Ascending aorta (tissue), 2 donors: ENCODE measurements around the gene DISP3. TPM values are rescaled to one million over a fixed set of nuclear protein-coding genes. Genes with fewer than 3 reads are reported as not detected.

Experiments used
- DNase-seq, 2 donors: peaks; one replicate each; pipeline ENCODE4 v3.0.0-alpha.2; 2019; ENCODE audit warnings: low spot score in 2 of 2
- H3K27ac ChIP-seq, 2 donors: fragments of 200-600 bp; sonication (generic); one replicate each; pipeline ENCODE4 v1.5.1; 2016 to 2017; ENCODE audit warnings: mild to moderate bottlenecking in 1 of 2
- H3K27me3 ChIP-seq: fragments of 200-600 bp; sonication (generic); one replicate; pipeline ENCODE4 v1.5.1; 2017
- H3K36me3 ChIP-seq, 2 donors: fragments of 200-600 bp; sonication (generic); one replicate each; pipeline ENCODE4 v1.5.1; 2016
- H3K4me1 ChIP-seq, 2 donors: fragments of 200-600 bp; sonication (generic); one replicate each; pipeline ENCODE4 v1.5.1; 2016 to 2017; ENCODE audit warnings: mild to moderate bottlenecking in 1 of 2
- H3K4me3 ChIP-seq, 2 donors: fragments of 200-600 bp; sonication (generic); one replicate each; pipeline ENCODE4 v1.5.1; 2016 to 2017; ENCODE audit warnings: mild to moderate bottlenecking in 1 of 2
- H3K9me3 ChIP-seq, 2 donors: fragments of 200-600 bp; sonication (generic); one replicate each; pipeline ENCODE4 v1.5.1; 2016
- intact Hi-C: fragments of 100-400 bp; cut with DNase I; formaldehyde crosslinking; loops from one replicate; pipeline ENCODE4 v1.15.1; 2023
- total RNA-seq: library from RNA; depleted of rRNA; stranded (reverse); fragments of >200 nt; gene quantifications from one replicate; pipeline ENCODE4 v1.1.0, GENCODE V29; 2016
- TF ChIP-seq, protein P1 (sequence below), 3 experiments: fragments of 200-600 bp in 2 of 3; fragments of 450-650 bp in 1 of 3; sonication (generic) in 2 of 3; IDR thresholded peaks; one replicate each; pipeline ENCODE4 v1.5.1; 2016 to 2019; ENCODE audit warnings: antibody characterized with exemption in 3 of 3, mild to moderate bottlenecking in 1 of 3, moderate library complexity in 1 of 3

DISP3 gene
- total RNA-seq, 1 donor from 2014 or later: not detected

DNA sequence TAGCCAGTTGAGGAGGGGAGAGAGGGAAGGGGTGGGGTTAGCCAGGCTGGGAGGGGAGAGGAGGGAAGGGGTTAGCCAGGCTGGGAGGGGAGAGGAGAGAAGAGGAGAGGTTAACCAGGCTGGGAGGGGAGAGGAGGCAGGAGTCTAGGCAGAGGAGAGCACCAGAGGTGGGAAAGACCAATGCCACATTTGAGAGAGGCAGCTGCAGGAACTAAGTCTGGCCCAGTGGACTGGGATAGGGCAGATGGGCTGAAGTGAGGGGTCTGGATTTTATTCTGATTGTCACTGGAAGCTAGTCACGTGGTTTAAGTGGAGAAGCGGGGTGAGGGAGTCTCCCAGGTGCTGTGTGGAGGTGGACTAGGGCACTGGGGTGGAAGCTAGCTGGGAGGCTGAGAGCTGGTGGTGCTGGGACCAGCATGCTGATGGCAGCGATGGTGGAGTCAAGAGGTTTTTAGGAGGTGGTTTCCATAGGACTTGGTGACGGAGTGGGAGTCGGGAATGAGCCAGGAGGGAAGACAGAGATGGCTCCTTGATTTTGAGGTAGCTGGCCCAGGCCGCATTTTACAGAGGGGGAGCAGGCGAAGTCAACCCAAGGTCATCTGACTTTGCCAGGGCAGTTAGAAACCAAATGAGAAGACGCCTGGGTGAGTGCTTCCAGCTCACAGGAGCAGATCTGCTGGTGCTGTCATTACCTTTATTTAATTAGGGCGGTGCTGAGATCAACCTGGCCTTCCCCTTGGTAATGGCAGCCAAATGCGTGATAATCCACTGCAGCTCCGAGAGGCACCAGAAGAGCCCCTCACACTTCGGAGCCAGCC, 42.8 kb downstream of the DISP3 start:
- H3K9me3 ChIP-seq: no peaks in the 10 kb centered on the region
- no peaks in the 10 kb centered on the region for H3K4me1 ChIP-seq
- H3K36me3 ChIP-seq: no peaks in the 10 kb centered on the region
- no peak overlapping the region for H3K27ac ChIP-seq
- DNase-seq: peak in 1 of 2 donors; percentile 19
- TF ChIP-seq, protein P1, sequence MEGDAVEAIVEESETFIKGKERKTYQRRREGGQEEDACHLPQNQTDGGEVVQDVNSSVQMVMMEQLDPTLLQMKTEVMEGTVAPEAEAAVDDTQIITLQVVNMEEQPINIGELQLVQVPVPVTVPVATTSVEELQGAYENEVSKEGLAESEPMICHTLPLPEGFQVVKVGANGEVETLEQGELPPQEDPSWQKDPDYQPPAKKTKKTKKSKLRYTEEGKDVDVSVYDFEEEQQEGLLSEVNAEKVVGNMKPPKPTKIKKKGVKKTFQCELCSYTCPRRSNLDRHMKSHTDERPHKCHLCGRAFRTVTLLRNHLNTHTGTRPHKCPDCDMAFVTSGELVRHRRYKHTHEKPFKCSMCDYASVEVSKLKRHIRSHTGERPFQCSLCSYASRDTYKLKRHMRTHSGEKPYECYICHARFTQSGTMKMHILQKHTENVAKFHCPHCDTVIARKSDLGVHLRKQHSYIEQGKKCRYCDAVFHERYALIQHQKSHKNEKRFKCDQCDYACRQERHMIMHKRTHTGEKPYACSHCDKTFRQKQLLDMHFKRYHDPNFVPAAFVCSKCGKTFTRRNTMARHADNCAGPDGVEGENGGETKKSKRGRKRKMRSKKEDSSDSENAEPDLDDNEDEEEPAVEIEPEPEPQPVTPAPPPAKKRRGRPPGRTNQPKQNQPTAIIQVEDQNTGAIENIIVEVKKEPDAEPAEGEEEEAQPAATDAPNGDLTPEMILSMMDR (IDR thresholded peaks at IDR 0.05): no peak
- no peaks in the 10 kb centered on the region for H3K27me3 ChIP-seq
- no peak overlapping the region for H3K4me3 ChIP-seq
- intact Hi-C loops: no loop called here

DNA sequence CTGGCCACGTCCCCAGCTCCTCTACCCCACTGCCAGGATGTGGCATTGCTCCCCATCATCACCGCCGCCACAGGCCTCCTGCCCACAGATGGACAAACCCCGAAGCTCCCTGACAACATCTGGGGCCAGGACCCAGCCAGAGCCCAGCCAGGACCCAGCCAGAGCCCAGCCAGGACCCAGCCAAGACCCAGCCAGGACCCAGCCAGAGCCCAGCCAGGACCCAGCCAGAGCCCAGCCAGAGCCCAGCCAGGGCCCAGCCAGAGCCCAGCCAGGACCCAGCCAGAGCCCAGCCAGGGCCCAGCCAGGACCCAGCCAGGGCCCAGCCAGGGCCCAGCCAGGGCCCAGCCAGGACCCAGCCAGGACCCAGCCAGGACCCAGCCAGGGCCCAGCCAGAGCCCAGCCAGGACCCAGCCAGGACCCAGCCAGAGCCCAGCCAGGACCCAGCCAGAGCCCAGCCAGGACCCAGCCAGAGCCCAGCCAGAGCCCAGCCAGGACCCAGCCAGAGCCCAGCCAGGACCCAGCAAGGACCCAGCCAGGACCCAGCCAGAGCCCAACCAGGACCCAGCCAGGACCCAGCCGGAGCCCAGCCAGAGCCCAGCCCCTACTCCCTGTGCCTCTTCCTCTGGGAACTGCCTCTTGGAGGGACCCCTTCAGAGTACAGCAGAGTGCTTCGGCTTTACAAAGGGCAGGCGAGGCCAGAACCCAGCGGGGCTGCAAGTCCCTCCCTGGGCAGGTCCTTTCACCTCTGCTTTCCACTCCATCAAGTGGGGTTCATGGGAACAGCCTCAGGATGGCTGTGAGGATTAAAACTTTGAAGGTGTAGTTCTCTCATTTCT, 43.7 kb downstream of the DISP3 start:
- TF ChIP-seq, protein P1 (IDR thresholded peaks at IDR 0.05): no peak
- H3K4me3 ChIP-seq: no peak overlapping the region
- intact Hi-C loops: no loop called here
- no peaks in the 10 kb centered on the region for H3K9me3 ChIP-seq
- no peaks in the 10 kb centered on the region for H3K27me3 ChIP-seq
- H3K4me1 ChIP-seq: no peaks in the 10 kb centered on the region
- no peaks in the 10 kb centered on the region for H3K36me3 ChIP-seq
- no peak overlapping the region for H3K27ac ChIP-seq
- peak in 1 of 2 donors; percentile 45 for DNase-seq

DNA sequence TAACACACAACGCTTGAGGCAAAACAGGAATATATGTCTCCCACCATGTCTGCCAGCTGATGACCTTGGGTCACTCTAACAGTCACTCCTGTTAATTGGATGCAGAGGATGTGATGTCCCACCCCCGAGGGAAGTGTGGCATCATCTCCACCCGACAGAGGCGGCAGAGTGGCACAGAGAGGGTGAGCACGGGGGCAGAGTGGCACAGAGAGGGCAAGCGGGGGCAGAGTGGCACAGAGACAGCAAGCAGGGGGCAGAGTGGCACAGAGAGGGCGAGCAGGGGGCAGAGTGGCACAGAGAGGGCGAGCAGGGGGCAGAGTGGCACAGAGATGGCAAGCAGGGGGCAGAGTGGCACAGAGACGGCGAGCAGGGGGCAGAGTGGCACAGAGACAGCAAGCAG, 44.3 kb downstream of the DISP3 start:
- Histone ChIP-seq H3K9me3 (no peaks in the 10 kb centered on the region), H3K4me1 (no peaks in the 10 kb centered on the region), H3K27ac (no peak overlapping the region), H3K36me3 (no peaks in the 10 kb centered on the region), H3K4me3 (no peak overlapping the region), H3K27me3 (no peaks in the 10 kb centered on the region)
- TF ChIP-seq, protein P1 (IDR thresholded peaks at IDR 0.05): no peak
- intact Hi-C loops: no loop called here
- DNase-seq: peak in 1 of 2 donors; percentile 44

DNA sequence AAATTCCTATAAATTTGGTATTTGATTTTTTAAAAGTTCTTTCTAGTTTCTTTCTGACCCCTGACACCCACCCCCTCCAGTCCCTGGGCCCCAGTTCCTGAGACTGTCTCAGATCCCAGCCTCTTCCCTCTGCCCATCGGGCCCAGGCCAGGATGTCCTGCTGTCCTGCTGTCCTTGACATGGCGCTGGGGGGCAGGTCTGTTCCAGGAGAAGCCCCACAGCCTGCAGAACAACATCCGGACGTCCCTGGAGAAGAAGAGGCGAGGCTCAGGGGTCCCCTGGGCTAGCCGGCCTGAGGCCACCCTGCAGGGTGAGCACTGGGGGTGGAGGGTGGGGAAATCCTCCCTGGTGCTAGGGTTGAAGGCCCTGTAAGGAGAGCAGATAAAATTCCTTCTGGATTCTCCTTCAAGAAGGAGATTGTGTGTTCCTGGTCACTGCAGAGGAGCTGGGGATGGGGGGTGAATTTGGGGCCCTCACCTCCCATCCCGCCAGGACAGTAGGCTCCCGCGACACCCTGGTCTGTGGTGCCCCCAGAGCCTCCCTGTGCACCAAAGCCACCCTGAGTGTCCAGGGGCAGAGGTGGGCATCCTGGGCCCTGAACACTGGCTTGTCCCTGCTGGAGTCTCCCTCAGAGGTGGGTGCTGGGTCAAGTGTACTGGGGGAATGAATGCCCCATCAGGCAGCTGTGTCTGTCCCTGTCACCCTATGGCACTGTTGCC, 45.0 kb downstream of the DISP3 start:
- Histone ChIP-seq H3K27me3 (no peaks in the 10 kb centered on the region), H3K4me3 (no peak overlapping the region), H3K4me1 (no peaks in the 10 kb centered on the region), H3K36me3 (no peaks in the 10 kb centered on the region), H3K27ac (no peak overlapping the region), H3K9me3 (no peaks in the 10 kb centered on the region)
- peak in 1 of 2 donors; percentile 52 for DNase-seq
- TF ChIP-seq, protein P1 (IDR thresholded peaks at IDR 0.05): no peak
- intact Hi-C loops: no loop called here

DNA sequence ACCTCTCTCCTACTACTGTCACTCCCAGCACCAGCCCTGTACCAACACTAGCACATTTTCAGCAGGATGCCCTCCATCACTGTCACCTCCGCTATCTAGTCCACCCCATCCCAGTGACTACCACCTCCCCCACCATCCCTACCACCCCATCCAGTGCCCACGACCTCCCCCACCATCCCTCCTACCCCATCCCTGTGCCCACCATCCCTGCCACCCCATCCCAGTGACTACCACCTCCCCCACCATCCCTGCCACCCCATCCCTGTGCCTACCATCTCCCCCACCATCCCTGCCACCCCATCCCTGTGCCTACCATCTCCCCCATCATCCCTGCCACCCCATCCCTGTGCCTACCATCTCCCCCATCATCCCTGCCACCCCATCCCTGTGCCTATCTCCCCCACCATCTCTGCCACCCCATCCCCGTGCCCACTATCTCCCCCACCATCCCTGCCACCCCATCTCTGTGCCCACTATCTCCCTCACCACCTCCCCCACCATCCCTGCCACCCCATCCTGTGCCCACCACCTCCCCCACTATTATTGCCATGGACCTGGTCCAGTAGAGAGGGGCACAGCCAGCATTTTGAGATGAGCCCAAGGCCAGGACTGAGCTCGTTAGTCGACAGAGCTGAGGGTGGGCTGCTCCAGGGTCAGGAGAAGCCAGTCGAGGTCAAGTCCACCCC, 45.7 kb downstream of the DISP3 start:
- TF ChIP-seq, protein P1 (IDR thresholded peaks at IDR 0.05): no peak
- no peaks in the 10 kb centered on the region for H3K36me3 ChIP-seq
- H3K9me3 ChIP-seq: no peaks in the 10 kb centered on the region
- H3K27ac ChIP-seq: no peak overlapping the region
- no peaks in the 10 kb centered on the region for H3K4me1 ChIP-seq
- DNase-seq: no peak
- no peak overlapping the region for H3K4me3 ChIP-seq
- intact Hi-C loops: no loop called here
- H3K27me3 ChIP-seq: no peaks in the 10 kb centered on the region
